H1 (cell line): ENCODE data around the gene SNED1. TPM values are rescaled to one million over a fixed set of nuclear protein-coding genes. Genes with fewer than 3 reads are reported as not detected.

Experiments used
- CTCF ChIA-PET: fragments of 300-600 bp; sonication (Branson Sonifier 250); formaldehyde crosslinking; loops from one replicate; lab custom pipeline; 2021; ENCODE audit not compliant: partially characterized antibody; lab: Charles Lee
- POLR2A ChIA-PET: fragments of 300-600 bp; sonication (Branson Sonifier 250); formaldehyde crosslinking; loops from one replicate; lab custom pipeline; 2021; ENCODE audit warnings: inconsistent platforms; ENCODE audit not compliant: partially characterized antibody; lab: Charles Lee
- DNase-seq, 2 experiments: peaks; one replicate each; pipeline versions ENCODE4 v3.0.0 to v3.0.0-alpha.2; 2010 to 2022; ENCODE audit warnings: low spot score in 2 of 2, low read depth in 1 of 2, mixed read lengths in 1 of 2
- FAIRE-seq: peaks from 2 replicates; lab custom pipeline; 2011; peaks lifted over from hg19 to GRCh38; lab: Jason Lieb, UNC
- H2AFZ ChIP-seq: 2 replicates; pipeline ENCODE4 v1.8.1; 2012; ENCODE audit warnings: low read length, inconsistent platforms
- H2AK5ac ChIP-seq: 2 replicates; pipeline ENCODE4 v1.6.1; 2013; ENCODE audit warnings: low read depth, low read length
- H2BK120ac ChIP-seq: replicated peaks from 2 replicates; pipeline ENCODE3; 2013; ENCODE audit warnings: low read depth, low read length, inconsistent platforms
- H2BK12ac ChIP-seq: 2 replicates; pipeline ENCODE4 v1.6.1; 2013; ENCODE audit warnings: low read depth, low read length
- H2BK15ac ChIP-seq: 2 replicates; pipeline ENCODE4 v1.6.1; 2013; ENCODE audit warnings: low read length
- H2BK20ac ChIP-seq: 2 replicates; pipeline ENCODE4 v1.6.1; 2013; ENCODE audit warnings: low read length
- H2BK5ac ChIP-seq: 2 replicates; pipeline ENCODE4 v1.6.1; 2013; ENCODE audit warnings: low read depth, low read length
- H3K14ac ChIP-seq: 2 replicates; pipeline ENCODE4 v1.6.1; 2013; ENCODE audit warnings: inconsistent platforms; ENCODE audit not compliant: insufficient read length
- H3K18ac ChIP-seq: 2 replicates; pipeline ENCODE4 v1.6.1; 2013; ENCODE audit warnings: low read length; ENCODE audit errors: extremely low read depth
- H3K23ac ChIP-seq: 2 replicates; pipeline ENCODE4 v1.6.1; 2013; ENCODE audit warnings: inconsistent platforms; ENCODE audit not compliant: insufficient read length
- H3K23me2 ChIP-seq: 2 replicates; pipeline ENCODE4 v1.6.1; 2013; ENCODE audit warnings: low read depth, low read length
- H3K27ac ChIP-seq: 2 replicates; pipeline ENCODE4 v1.6.1; 2011; ENCODE audit warnings: low read depth, low read length, inconsistent platforms
- H3K27me3 ChIP-seq, 4 experiments: replicated peaks in 1 of 4; 1 replicate in 1 of 4; 2 replicates in 3 of 4; pipeline versions ENCODE4 v1.6.1 to v1.8.1; 2011 to 2013; ENCODE audit warnings: low read length in 3 of 4, mild to moderate bottlenecking in 3 of 4, inconsistent platforms in 2 of 4, mixed read lengths in 2 of 4, moderate library complexity in 1 of 4; ENCODE audit not compliant: control insufficient read depth in 3 of 4, insufficient read depth in 3 of 4; ENCODE audit errors: extremely low read depth in 1 of 4
- H3K36me3 ChIP-seq, 4 experiments: 2 replicates each; pipeline versions ENCODE4 v1.6.1 to v1.8.1; 2011 to 2013; ENCODE audit warnings: mild to moderate bottlenecking in 4 of 4, low read length in 3 of 4, moderate library complexity in 2 of 4, control low read depth in 1 of 4, inconsistent platforms in 1 of 4; ENCODE audit not compliant: insufficient read depth in 4 of 4, control insufficient read depth in 2 of 4
- H3K4ac ChIP-seq: replicated peaks from 2 replicates; pipeline ENCODE3; 2013; ENCODE audit warnings: low read length, low read depth, mixed read lengths, inconsistent platforms; ENCODE audit not compliant: insufficient read length
- H3K4me1 ChIP-seq, 4 experiments: replicated peaks in 1 of 4; 1 replicate in 1 of 4; 2 replicates in 3 of 4; pipeline versions ENCODE4 v1.6.1 to v1.8.1; 2011 to 2013; ENCODE audit warnings: low read length in 3 of 4, inconsistent platforms in 2 of 4, mixed read lengths in 1 of 4; ENCODE audit not compliant: insufficient read depth in 4 of 4, control insufficient read depth in 3 of 4
- H3K4me2 ChIP-seq, 2 experiments: 2 replicates each; pipeline versions ENCODE4 v1.6.1 to v1.8.1; 2011 to 2013; ENCODE audit warnings: low read depth in 2 of 2, low read length in 2 of 2, control low read depth in 1 of 2, inconsistent platforms in 1 of 2, mild to moderate bottlenecking in 1 of 2; ENCODE audit not compliant: insufficient read depth in 1 of 2
- H3K4me3 ChIP-seq, 4 experiments: fragments of 200-600, 300-600 bp in 1 of 4; sonication (generic), shearing (Covaris generic), sonication (Bioruptor Twin) in 1 of 4; 2 replicates each; pipeline versions ENCODE4 v1.5.1 to v1.8.1; 2011 to 2016; ENCODE audit warnings: low read length in 4 of 4, low read depth in 3 of 4, control low read depth in 2 of 4, inconsistent platforms in 2 of 4, mild to moderate bottlenecking in 2 of 4, mixed read lengths in 1 of 4, moderate library complexity in 1 of 4; ENCODE audit not compliant: insufficient read depth in 2 of 4; ENCODE audit errors: extremely low read depth in 1 of 4
- H3K56ac ChIP-seq: replicated peaks from 2 replicates; pipeline ENCODE3; 2013; ENCODE audit warnings: low read depth, mild to moderate bottlenecking, mixed read lengths, low read length, inconsistent platforms; ENCODE audit not compliant: insufficient read length
- H3K79me1 ChIP-seq: 2 replicates; pipeline ENCODE4 v1.6.1; 2013; ENCODE audit warnings: low read depth, low read length, control low read depth
- H3K79me2 ChIP-seq, 2 experiments: 2 replicates each; pipeline versions ENCODE4 v1.6.1 to v1.8.1; 2012 to 2013; ENCODE audit warnings: low read length in 2 of 2, mild to moderate bottlenecking in 2 of 2, inconsistent platforms in 1 of 2; ENCODE audit not compliant: insufficient read depth in 2 of 2, control insufficient read depth in 1 of 2
- H3K9ac ChIP-seq, 4 experiments: replicated peaks in 1 of 4; 1 replicate in 1 of 4; 2 replicates in 3 of 4; pipeline versions ENCODE4 v1.6.1 to v1.8.1; 2011 to 2013; ENCODE audit warnings: low read depth in 3 of 4, low read length in 3 of 4, control low read depth in 2 of 4, mild to moderate bottlenecking in 2 of 4, moderate library complexity in 2 of 4, inconsistent platforms in 1 of 4; ENCODE audit errors: extremely low read depth in 1 of 4
- H3K9me3 ChIP-seq, 2 experiments: 2 replicates each; pipeline versions ENCODE4 v1.6.1 to v1.8.1; 2012 to 2013; ENCODE audit warnings: mild to moderate bottlenecking in 2 of 2, moderate library complexity in 2 of 2, control low read depth in 1 of 2, inconsistent platforms in 1 of 2, low read depth in 1 of 2, low read length in 1 of 2, mixed read lengths in 1 of 2; ENCODE audit not compliant: insufficient read depth in 2 of 2
- H4K20me1 ChIP-seq, 2 experiments: replicated peaks in 1 of 2; 2 replicates each; pipeline versions ENCODE3 to v1.8.1; 2011 to 2013; ENCODE audit warnings: inconsistent platforms in 2 of 2, low read length in 2 of 2, mild to moderate bottlenecking in 1 of 2; ENCODE audit not compliant: insufficient read depth in 2 of 2, control insufficient read depth in 1 of 2
- H4K5ac ChIP-seq: 2 replicates; pipeline ENCODE4 v1.6.1; 2013; ENCODE audit warnings: low read length, low read depth, mixed read lengths, inconsistent platforms; ENCODE audit not compliant: insufficient read length
- H4K8ac ChIP-seq: 2 replicates; pipeline ENCODE4 v1.8.0; 2013; ENCODE audit warnings: mild to moderate bottlenecking, moderate library complexity, low read length, inconsistent platforms; ENCODE audit not compliant: insufficient read depth; ENCODE audit errors: extremely low read depth
- H4K91ac ChIP-seq: replicated peaks from 2 replicates; pipeline ENCODE3; 2013; ENCODE audit warnings: low read length, mixed read lengths, inconsistent platforms; ENCODE audit not compliant: insufficient read length
- JUN ChIP-seq: IDR thresholded peaks from 2 replicates; pipeline ENCODE4 v1.6.1; 2011; ENCODE audit warnings: low read depth, mild to moderate bottlenecking, improper control_type of control experiment, low read length
- RAD21 ChIP-seq, 2 experiments: IDR thresholded peaks in 1 of 2; conservative IDR thresholded peaks in 1 of 2; 2 replicates each; pipeline ENCODE4 v1.6.1; 2011; ENCODE audit warnings: low read depth in 2 of 2, low read length in 2 of 2, improper control_type of control experiment in 1 of 2, inconsistent platforms in 1 of 2, mild to moderate bottlenecking in 1 of 2, moderate library complexity in 1 of 2
- SIRT6 ChIP-seq: IDR thresholded peaks from one replicate; pipeline ENCODE4 v1.7.1; 2012; ENCODE audit warnings: low read length, inconsistent platforms
- SP4 ChIP-seq: IDR thresholded peaks from 2 replicates; pipeline ENCODE4 v1.6.1; 2012; ENCODE audit warnings: low read length, inconsistent platforms
- WGBS, 2 experiments: shearing (Covaris generic) in 1 of 2; methylation state at CpG; one replicate each; pipeline versions ENCODE4 v1.1.6 to v1.1.7; 2013 to 2015; ENCODE audit warnings: low lambda C conversion rate in 2 of 2, mixed read lengths in 2 of 2, inconsistent platforms in 1 of 2, low coverage in 1 of 2, missing lambda C conversion rate in 1 of 2; ENCODE audit not compliant: insufficient replicate concordance in 2 of 2, insufficient coverage in 1 of 2, insufficient read length in 1 of 2; ENCODE audit errors: extremely low coverage in 1 of 2, missing lambda C conversion rate in 1 of 2; 5-methylcytosine and 5-hydroxymethylcytosine counted together
- polyA plus RNA-seq, 7 experiments: library from polyadenylated mRNA; depleted of rRNA in 3 of 7; stranded (reverse) in 5 of 7; unstranded in 2 of 7; fragments of >200 nt in 5 of 7; fragments of 200-250 nt in 2 of 7; gene quantifications; 1 replicate in 5 of 7; 2 replicates in 1 of 7; 4 replicates in 1 of 7; pipeline versions ENCODE4 v1.2.1 to v1.2.3, GENCODE V29; 2011 to 2013; ENCODE audit warnings: missing spikeins in 2 of 7, mixed read lengths in 2 of 7
- total RNA-seq: library from RNA; stranded (reverse); fragmentation: NEBNext Ultra II Directional; extraction: Animal tissue kit (Norgen Biotek cat#: 25700); gene quantifications from 2 replicates; pipeline ENCODE4 v1.2.1, GENCODE V29; 2021

Gene SNED1
- total and polyA plus RNA-seq, 2 of the 8 experiments (the other 6 are each of a cell fraction or from before 2014, with no cell fraction given): 1.9 TPM

DNA sequence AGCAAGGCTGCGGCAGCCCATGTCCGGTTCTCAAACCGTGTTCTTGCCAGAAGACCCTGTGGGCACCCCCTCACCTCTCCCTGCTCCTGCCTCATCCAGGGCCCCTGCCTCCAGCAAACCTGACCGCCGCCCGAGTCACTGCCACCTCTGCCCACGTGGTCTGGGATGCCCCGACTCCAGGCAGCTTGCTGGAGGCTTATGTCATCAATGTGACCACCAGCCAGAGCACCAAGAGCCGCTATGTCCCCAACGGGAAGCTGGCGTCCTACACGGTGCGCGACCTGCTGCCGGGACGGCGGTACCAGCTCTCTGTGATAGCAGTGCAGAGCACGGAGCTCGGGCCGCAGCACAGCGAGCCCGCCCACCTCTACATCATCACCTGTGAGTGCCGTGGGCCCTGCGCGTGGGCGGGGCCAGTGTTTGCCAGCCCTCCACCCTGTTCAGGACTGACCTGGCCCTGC, 71.4 kb downstream of the SNED1 start:
- Histone ChIP-seq H4K8ac (peak overlapping the region; percentile 85; the same call in 1 of the 2 replicates), H3K14ac (no peak overlapping the region), H2AFZ (no peak overlapping the region), H3K79me2 (no peaks in the 10 kb centered on the region), H3K27ac (no peak overlapping the region), H3K4me1 (no peaks in the 10 kb centered on the region; a peak in 1 of 7 replicates), H3K23ac (no peak overlapping the region), H3K56ac (no peak overlapping the region), H3K4ac (no peak overlapping the region), H3K36me3 (no peaks in the 10 kb centered on the region), H2BK20ac (no peak overlapping the region), H3K4me2 (no peak overlapping the region), H3K9me3 (no peaks in the 10 kb centered on the region), H2BK120ac (no peak overlapping the region), H2BK12ac (no peak overlapping the region), H2BK15ac (no peak overlapping the region), H2BK5ac (no peak overlapping the region), H3K27me3 (no peaks in the 10 kb centered on the region), H4K91ac (no peak overlapping the region), H3K4me3 (no peak overlapping the region), H3K9ac (no peak overlapping the region), H2AK5ac (no peak overlapping the region), H3K79me1 (no peaks in the 10 kb centered on the region), H4K20me1 (no peaks in the 10 kb centered on the region), H4K5ac (no peak overlapping the region), H3K18ac (no peak overlapping the region), H3K23me2 (no peaks in the 10 kb centered on the region)
- ChIA-PET POLR2A (interaction anchor here (0.6 kb wide), 1 partner anchor 88 kb away, joined by 3 read pairs; no protein-coding TSS in a partner anchor), CTCF (interaction anchor here (0.7 to 2.3 kb wide), 5 partner anchors 9 to 327 kb away, joined by 3 to 12 read pairs (median 3); no protein-coding TSS in a partner anchor)
- no peak for DNase-seq
- 73% methylated on average over 26 of the region's 26 CpGs; no CpG with 5 or more reads in 1 of the 2 experiments for WGBS, 2 experiments
- no peak for TF ChIP-seq SP4
- no peak for TF ChIP-seq JUN
- no peak for TF ChIP-seq RAD21 (IDR thresholded peaks at IDR 0.05 in 1 of 2, conservative IDR thresholded peaks at IDR 0.05 in 1 of 2; ENCODE audit: low read depth in 2 of 2, low read length in 2 of 2)
- TF ChIP-seq SIRT6: no peak
- FAIRE-seq: no peak
